HFF-Myc (cell line): ENCODE results near the gene CALML6.

Source experiments
- DNase-seq: peaks from one replicate; pipeline ENCODE4 v3.0.0-alpha.2; 2011; ENCODE audit warnings: low read depth; ENCODE audit errors: extremely low read depth
- H3K4me3 ChIP-seq: replicated peaks from 2 replicates; pipeline ENCODE4 v1.5.1; 2011; ENCODE audit warnings: low read depth, mild to moderate bottlenecking, control low read depth, low read length
- CTCF ChIP-seq: IDR thresholded peaks from 2 replicates; pipeline ENCODE4 v1.5.1; 2012; ENCODE audit warnings: mild to moderate bottlenecking, low read depth, low read length, control low read depth; ENCODE audit errors: missing control alignments

Gene CALML6

GRCh38 chr1:1895456-1896336 lies 19.4 kb upstream of the CALML6 start:
- H3K4me3 ChIP-seq = no peak overlapping the region
- DNase-seq = no peak
- TF ChIP-seq CTCF = no peak

GRCh38 chr1:1898246-1898933 lies 16.7 kb upstream of the CALML6 start:
- TF ChIP-seq CTCF = no peak
- H3K4me3 ChIP-seq = no peak overlapping the region
- DNase-seq = no peak

- no peak overlapping the region for H3K4me3 ChIP-seq
- DNase-seq = no peak
- TF ChIP-seq CTCF = no peak
Measured at GRCh38 chr1:1899266-1899966, 15.6 kb upstream of the CALML6 start.

GRCh38 chr1:1899967-1900327 lies 15.1 kb upstream of the CALML6 start:
- TF ChIP-seq CTCF = no peak
- no peak overlapping the region for H3K4me3 ChIP-seq
- DNase-seq = no peak

- no peak for DNase-seq
- H3K4me3 ChIP-seq = no peak overlapping the region
- TF ChIP-seq CTCF = no peak
Measured at GRCh38 chr1:1900883-1901640, 14.0 kb upstream of the CALML6 start.

- no peak for DNase-seq
- H3K4me3 ChIP-seq = no peak overlapping the region
- no peak for TF ChIP-seq CTCF
Measured at GRCh38 chr1:1901641-1902294, 13.3 kb upstream of the CALML6 start.
